ENCODE measurements around the gene SOCS2.

SOCS2 gene

DNA sequence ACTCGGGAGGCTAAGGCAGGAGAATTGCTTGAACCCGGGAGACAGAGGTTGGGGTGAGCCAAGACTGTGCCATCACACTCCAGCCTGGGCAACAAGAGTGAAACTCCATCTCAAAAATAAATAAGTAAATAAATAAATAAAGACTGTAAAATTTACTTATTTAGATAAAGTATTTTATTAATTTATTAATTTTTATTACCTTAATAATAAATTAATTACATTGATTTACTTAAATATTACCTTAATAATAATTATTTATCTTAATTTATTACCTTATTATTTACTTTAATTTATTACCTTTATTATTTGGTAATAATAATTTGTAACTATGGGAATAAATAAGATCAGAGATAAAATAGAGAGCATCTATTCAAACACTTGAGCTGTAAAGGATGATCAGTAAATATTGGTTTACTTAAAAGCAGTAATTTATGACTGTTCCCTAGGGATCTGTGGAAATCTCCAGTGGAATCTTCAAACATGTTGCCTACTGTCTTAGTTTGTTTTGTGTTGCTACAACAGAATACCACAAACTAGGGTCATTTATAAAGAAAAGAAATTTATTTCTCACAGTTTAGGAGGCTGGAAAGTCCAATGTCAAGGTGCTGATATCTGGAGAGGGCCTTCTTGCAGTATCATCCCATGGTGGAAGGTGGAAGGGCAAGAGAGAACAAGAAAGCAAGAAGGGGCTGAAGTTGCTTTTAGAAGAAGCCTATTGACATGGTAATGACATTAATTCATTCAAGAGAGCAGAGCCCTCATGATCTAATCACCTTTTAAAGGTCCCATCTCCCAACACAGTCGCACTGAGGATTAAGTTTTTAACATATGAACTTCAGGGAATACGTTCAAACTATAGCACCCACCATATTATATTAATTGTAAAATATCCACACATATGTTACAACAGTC, 37.1 kb downstream of the SOCS2 start:
- Histone ChIP-seq H3K36me3 (ENCODE audit: insufficient read depth, insufficient read length, low read length) (no peaks in the 10 kb centered on the region), H3K9ac (ENCODE audit: insufficient read length, low read depth) (no peak overlapping the region), H3K4me3 (ENCODE audit: insufficient read length, low read depth) (no peak overlapping the region), H3K9me3 (ENCODE audit: insufficient read depth, low read length) (no peaks in the 10 kb centered on the region), H3K27me3 (ENCODE audit: insufficient read depth, insufficient read length) (no peaks in the 10 kb centered on the region), H3K4me1 (ENCODE audit: insufficient read depth, insufficient read length) (no peaks in the 10 kb centered on the region)
- DNase-seq (ENCODE audit: low read depth, low spot score): no peak
- no peak for TF ChIP-seq ZNF274 (IDR thresholded peaks at IDR 0.05; ENCODE audit: low read depth, low read length)
- no peak for TF ChIP-seq YY1 (IDR thresholded peaks at IDR 0.05; ENCODE audit: insufficient read depth, insufficient read length)
- no peak for TF ChIP-seq SUZ12 (IDR thresholded peaks at IDR 0.05; ENCODE audit: extremely low read depth, insufficient read depth, insufficient read length)

DNA sequence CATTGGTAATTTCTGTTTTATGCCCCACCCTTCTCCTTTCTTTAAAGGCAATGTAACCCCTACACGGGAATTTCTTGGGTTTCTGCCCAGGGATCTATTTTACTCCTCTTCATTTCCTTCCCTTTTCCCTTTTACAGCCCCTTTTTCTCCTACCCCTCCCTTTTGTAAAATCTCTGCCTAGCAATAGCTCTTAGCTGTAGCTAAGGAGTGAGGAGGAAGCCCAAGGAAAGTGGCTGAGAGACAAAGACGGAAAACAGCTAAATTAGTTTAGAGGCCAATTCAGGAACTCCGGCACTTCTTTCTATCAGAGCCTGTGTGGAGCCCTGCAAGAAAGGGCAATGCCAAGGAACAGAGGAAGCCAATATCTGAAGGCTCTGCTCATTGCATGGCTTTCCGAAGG, 40.3 kb downstream of the SOCS2 start:
- Histone ChIP-seq H3K9ac (ENCODE audit: insufficient read length, low read depth) (no peak overlapping the region), H3K9me3 (ENCODE audit: insufficient read depth, low read length) (peaks cover 3% of the 10 kb centered on the region; the same call in 1 of the 2 replicates), H3K4me3 (ENCODE audit: insufficient read length, low read depth) (no peak overlapping the region), H3K27me3 (ENCODE audit: insufficient read depth, insufficient read length) (no peaks in the 10 kb centered on the region), H3K36me3 (ENCODE audit: insufficient read depth, insufficient read length, low read length) (no peaks in the 10 kb centered on the region), H3K4me1 (ENCODE audit: insufficient read depth, insufficient read length) (peaks cover 7% of the 10 kb centered on the region)
- TF ChIP-seq ZNF274 (IDR thresholded peaks at IDR 0.05; ENCODE audit: low read depth, low read length) (no peak), YY1 (IDR thresholded peaks at IDR 0.05; ENCODE audit: insufficient read depth, insufficient read length) (no peak)
- no peak for DNase-seq (ENCODE audit: low read depth, low spot score)

DNA sequence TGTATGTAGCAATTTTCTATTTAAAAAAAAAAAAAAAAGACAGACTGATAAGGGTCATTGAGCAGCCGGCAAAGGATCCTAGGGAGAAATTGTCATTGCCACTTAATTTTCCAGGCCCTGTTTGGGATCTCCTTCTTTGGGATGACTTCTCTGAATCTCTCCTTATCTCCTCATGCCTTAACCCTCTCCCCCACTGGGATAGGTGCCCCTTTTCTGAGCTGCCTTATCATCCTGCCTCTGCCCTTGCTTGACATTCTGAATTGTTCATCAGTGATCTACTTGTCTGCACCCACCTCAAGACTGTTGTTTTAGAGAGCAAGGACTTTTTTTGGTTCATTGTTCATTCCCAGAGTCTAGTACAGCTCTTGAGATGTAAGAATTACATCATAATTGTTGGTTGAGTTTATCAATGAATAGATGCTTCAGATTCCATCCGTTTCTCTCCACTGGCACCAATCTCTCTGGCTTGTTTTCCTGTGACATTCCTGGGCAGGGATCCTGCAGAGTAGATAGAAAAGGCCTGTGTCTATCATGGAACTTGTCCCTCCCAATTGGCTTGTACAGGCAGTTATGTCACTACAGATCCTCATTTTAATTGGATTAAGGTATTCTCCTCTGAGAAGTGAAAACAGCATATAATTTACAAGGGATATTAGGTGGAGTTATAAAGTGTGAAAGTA, 42.6 kb downstream of the SOCS2 start:
- Histone ChIP-seq H3K4me1 (ENCODE audit: insufficient read depth, insufficient read length) (peaks cover 7% of the 10 kb centered on the region), H3K9ac (ENCODE audit: insufficient read length, low read depth) (no peak overlapping the region), H3K36me3 (ENCODE audit: insufficient read depth, insufficient read length, low read length) (no peaks in the 10 kb centered on the region), H3K9me3 (ENCODE audit: insufficient read depth, low read length) (peaks cover 11% of the 10 kb centered on the region; the same call in 1 of the 2 replicates), H3K27me3 (ENCODE audit: insufficient read depth, insufficient read length) (no peaks in the 10 kb centered on the region), H3K4me3 (ENCODE audit: insufficient read length, low read depth) (no peak overlapping the region)
- TF ChIP-seq YY1 (IDR thresholded peaks at IDR 0.05; ENCODE audit: insufficient read depth, insufficient read length): no peak
- TF ChIP-seq SUZ12 (IDR thresholded peaks at IDR 0.05; ENCODE audit: extremely low read depth, insufficient read depth, insufficient read length): no peak
- TF ChIP-seq ZNF274 (IDR thresholded peaks at IDR 0.05; ENCODE audit: low read depth, low read length): no peak
- no peak for DNase-seq (ENCODE audit: low read depth, low spot score)

DNA sequence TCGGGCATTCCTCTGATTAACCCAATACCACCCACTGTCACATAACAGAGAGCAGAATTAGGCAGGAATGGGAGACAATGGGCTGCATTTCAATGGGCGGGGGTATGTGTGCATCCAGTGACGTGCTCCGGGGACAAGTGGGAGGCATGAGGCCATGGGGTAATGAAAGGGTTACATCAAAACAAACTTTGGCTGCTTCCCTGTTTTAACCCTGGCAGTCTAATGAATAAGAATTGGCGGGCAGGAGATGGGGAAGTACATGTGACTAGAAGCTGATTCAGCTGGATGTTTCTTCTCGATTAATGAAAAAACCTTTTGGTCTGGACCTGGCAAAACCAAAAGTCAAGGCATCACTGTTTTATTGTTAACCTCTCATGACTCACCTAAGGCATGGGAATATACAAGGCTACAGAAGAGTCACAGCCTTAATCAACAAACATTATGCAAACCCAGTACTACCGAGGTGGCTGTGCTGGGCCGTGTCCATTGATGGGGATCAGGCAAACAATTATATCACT, 44.2 kb downstream of the SOCS2 start:
- Histone ChIP-seq H3K4me1 (ENCODE audit: insufficient read depth, insufficient read length) (peaks cover 7% of the 10 kb centered on the region), H3K9ac (ENCODE audit: insufficient read length, low read depth) (no peak overlapping the region), H3K27me3 (ENCODE audit: insufficient read depth, insufficient read length) (no peaks in the 10 kb centered on the region), H3K4me3 (ENCODE audit: insufficient read length, low read depth) (no peak overlapping the region), H3K36me3 (ENCODE audit: insufficient read depth, insufficient read length, low read length) (no peaks in the 10 kb centered on the region), H3K9me3 (ENCODE audit: insufficient read depth, low read length) (peaks cover 11% of the 10 kb centered on the region; the same call in 1 of the 2 replicates)
- DNase-seq (ENCODE audit: low read depth, low spot score): peak; percentile 96
- TF ChIP-seq ZNF274 (IDR thresholded peaks at IDR 0.05; ENCODE audit: low read depth, low read length): no peak
- TF ChIP-seq YY1 (IDR thresholded peaks at IDR 0.05; ENCODE audit: insufficient read depth, insufficient read length): no peak
- TF ChIP-seq SUZ12 (IDR thresholded peaks at IDR 0.05; ENCODE audit: extremely low read depth, insufficient read depth, insufficient read length): no peak

DNA sequence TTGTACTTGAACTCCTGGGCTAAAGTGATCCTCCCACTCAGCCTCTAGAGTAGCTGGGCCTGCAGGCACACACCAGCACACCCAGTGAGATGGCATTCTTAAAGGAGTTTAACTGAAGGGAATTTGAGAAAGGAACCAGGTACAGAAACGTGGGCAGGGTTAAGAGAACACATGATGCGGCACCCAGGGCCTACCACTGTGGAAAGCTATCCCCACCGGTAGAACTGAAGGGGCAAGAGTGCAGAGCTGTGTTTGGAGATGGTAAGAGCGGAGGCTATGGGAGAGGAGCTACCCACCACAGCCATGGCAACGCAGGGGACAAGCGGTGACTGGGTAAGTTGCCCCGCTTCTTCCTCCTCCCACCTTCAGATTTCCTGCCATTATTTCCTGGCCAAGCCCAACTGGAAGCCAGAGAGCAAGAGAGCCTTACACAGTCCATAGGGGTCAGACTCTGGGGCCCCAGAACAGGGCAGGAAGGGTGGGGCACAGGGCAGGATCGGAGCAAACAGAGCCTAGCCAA, 46.5 kb downstream of the SOCS2 start:
- peaks cover 7% of the 10 kb centered on the region for H3K4me1 ChIP-seq (ENCODE audit: insufficient read depth, insufficient read length)
- peaks cover 17% of the 10 kb centered on the region; the same call in 1 of the 2 replicates for H3K9me3 ChIP-seq (ENCODE audit: insufficient read depth, low read length)
- no peaks in the 10 kb centered on the region for H3K36me3 ChIP-seq (ENCODE audit: insufficient read depth, insufficient read length, low read length)
- no peak overlapping the region for H3K9ac ChIP-seq (ENCODE audit: insufficient read length, low read depth)
- TF ChIP-seq SUZ12 (IDR thresholded peaks at IDR 0.05; ENCODE audit: extremely low read depth, insufficient read depth, insufficient read length): no peak
- TF ChIP-seq YY1 (IDR thresholded peaks at IDR 0.05; ENCODE audit: insufficient read depth, insufficient read length): no peak
- TF ChIP-seq ZNF274 (IDR thresholded peaks at IDR 0.05; ENCODE audit: low read depth, low read length): no peak
- DNase-seq (ENCODE audit: low read depth, low spot score): no peak
- H3K27me3 ChIP-seq (ENCODE audit: insufficient read depth, insufficient read length): no peaks in the 10 kb centered on the region
- H3K4me3 ChIP-seq (ENCODE audit: insufficient read length, low read depth): no peak overlapping the region

DNA sequence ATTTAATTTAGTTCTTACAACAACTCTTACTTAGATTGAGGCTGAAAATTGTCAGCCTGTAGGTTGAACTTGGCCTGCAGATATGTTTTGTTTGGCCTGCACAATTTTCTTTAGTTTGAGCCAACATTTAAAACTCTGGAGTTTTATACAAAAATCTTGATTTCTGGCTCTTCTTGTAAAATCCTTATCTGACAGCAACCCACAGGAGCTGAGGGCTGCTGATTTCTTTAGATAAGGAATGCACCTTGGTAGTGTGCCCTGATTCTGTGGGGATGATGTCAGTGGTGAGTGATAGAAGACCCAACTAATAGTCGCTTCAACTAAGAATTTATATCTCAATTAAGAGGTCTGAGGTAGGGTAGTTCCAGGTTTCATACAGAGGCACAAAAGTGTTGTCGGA, 49.5 kb downstream of the SOCS2 start:
- no peaks in the 10 kb centered on the region for H3K4me1 ChIP-seq (ENCODE audit: insufficient read depth, insufficient read length)
- H3K9ac ChIP-seq (ENCODE audit: insufficient read length, low read depth): no peak overlapping the region
- H3K9me3 ChIP-seq (ENCODE audit: insufficient read depth, low read length): peaks cover 17% of the 10 kb centered on the region; the same call in 1 of the 2 replicates
- H3K4me3 ChIP-seq (ENCODE audit: insufficient read length, low read depth): no peak overlapping the region
- no peak for TF ChIP-seq SUZ12 (IDR thresholded peaks at IDR 0.05; ENCODE audit: extremely low read depth, insufficient read depth, insufficient read length)
- TF ChIP-seq ZNF274 (IDR thresholded peaks at IDR 0.05; ENCODE audit: low read depth, low read length): no peak
- TF ChIP-seq YY1 (IDR thresholded peaks at IDR 0.05; ENCODE audit: insufficient read depth, insufficient read length): no peak
- no peaks in the 10 kb centered on the region for H3K27me3 ChIP-seq (ENCODE audit: insufficient read depth, insufficient read length)
- DNase-seq (ENCODE audit: low read depth, low spot score): no peak
- H3K36me3 ChIP-seq (ENCODE audit: insufficient read depth, insufficient read length, low read length): no peaks in the 10 kb centered on the region

DNA sequence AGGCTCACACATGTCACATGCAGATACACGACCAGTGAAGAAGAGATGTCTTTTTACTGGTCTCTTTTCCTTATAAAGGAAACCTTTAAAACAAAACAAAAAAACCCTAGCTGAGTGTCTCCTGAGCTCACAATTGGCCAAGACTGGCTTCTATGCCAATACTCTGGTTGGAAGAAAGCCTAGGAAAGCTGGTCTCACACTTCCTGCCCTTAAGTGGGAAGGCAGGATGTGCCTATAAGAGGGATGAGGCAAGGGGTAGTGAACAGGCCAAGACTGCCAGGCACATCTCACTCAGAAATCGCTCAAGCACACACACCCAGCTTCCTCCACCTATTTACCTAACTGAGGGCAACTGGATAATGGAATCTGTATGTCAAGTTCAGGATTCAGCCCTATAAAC, 50.0 kb downstream of the SOCS2 start:
- DNase-seq (ENCODE audit: low read depth, low spot score): no peak

More for the DNA sequence above, 50.0 kb downstream of the SOCS2 start:
- TF ChIP-seq YY1 (IDR thresholded peaks at IDR 0.05; ENCODE audit: insufficient read depth, insufficient read length) (no peak), ZNF274 (IDR thresholded peaks at IDR 0.05; ENCODE audit: low read depth, low read length) (no peak), SUZ12 (IDR thresholded peaks at IDR 0.05; ENCODE audit: extremely low read depth, insufficient read depth, insufficient read length) (no peak)
- Histone ChIP-seq H3K27me3 (ENCODE audit: insufficient read depth, insufficient read length) (no peaks in the 10 kb centered on the region), H3K4me1 (ENCODE audit: insufficient read depth, insufficient read length) (no peaks in the 10 kb centered on the region), H3K4me3 (ENCODE audit: insufficient read length, low read depth) (no peak overlapping the region), H3K9me3 (ENCODE audit: insufficient read depth, low read length) (peaks cover 16% of the 10 kb centered on the region; the same call in 1 of the 2 replicates), H3K36me3 (ENCODE audit: insufficient read depth, insufficient read length, low read length) (no peaks in the 10 kb centered on the region), H3K9ac (ENCODE audit: insufficient read length, low read depth) (no peak overlapping the region)
